Fibroblast of gingiva (primary cell): ENCODE measurements around the gene SLC66A2.
"Not testable (repeated sequence)": the region's sequence is repeated elsewhere in the genome, so short reads cannot be mapped to it uniquely, and the experiment has no call there.

Experiments used
- DNase-seq: peaks from one replicate; pipeline ENCODE4 v3.0.0-alpha.2; 2011; ENCODE audit warnings: low read depth

Gene SLC66A2

GRCh38 chr18:79878246-79878645 is 73.2 kb downstream of the SLC66A2 start:
- not testable (repeated sequence) for DNase-seq

GRCh38 chr18:79877163-79878091 is 74.0 kb downstream of the SLC66A2 start:
- DNase-seq = no peak

GRCh38 chr18:79876497-79876896 is 75.0 kb downstream of the SLC66A2 start:
- DNase-seq = no peak

- no peak for DNase-seq
Observed at GRCh38 chr18:79875931-79876461, 75.5 kb downstream of the SLC66A2 start.

- DNase-seq = no peak
Observed at GRCh38 chr18:79875531-79875919, 75.9 kb downstream of the SLC66A2 start.

- DNase-seq = no peak
Observed at GRCh38 chr18:79874553-79875530, 76.6 kb downstream of the SLC66A2 start.

- no peak for DNase-seq
Observed at GRCh38 chr18:79873449-79874110, 77.9 kb downstream of the SLC66A2 start.

- DNase-seq = no peak
Observed at GRCh38 chr18:79872527-79873444, 78.7 kb downstream of the SLC66A2 start.

- DNase-seq = no peak
Observed at GRCh38 chr18:79871481-79872091, 79.9 kb downstream of the SLC66A2 start.

- no peak for DNase-seq
Observed at GRCh38 chr18:79871026-79871390, 80.4 kb downstream of the SLC66A2 start.

GRCh38 chr18:79870301-79871025 is 81.0 kb downstream of the SLC66A2 start:
- no peak for DNase-seq

GRCh38 chr18:79869591-79870300 is 81.7 kb downstream of the SLC66A2 start:
- DNase-seq = no peak

- no peak for DNase-seq
Observed at GRCh38 chr18:79868811-79869541, 82.5 kb downstream of the SLC66A2 start.

- no peak for DNase-seq
Observed at GRCh38 chr18:79868168-79868784, 83.2 kb downstream of the SLC66A2 start.

GRCh38 chr18:79867666-79868065 is 83.8 kb downstream of the SLC66A2 start:
- DNase-seq = no peak

- DNase-seq = no peak
Observed at GRCh38 chr18:79866889-79867574, 84.4 kb downstream of the SLC66A2 start.

- DNase-seq = not testable (repeated sequence)
Observed at GRCh38 chr18:79865951-79866350, 85.5 kb downstream of the SLC66A2 start.
